Thyroid gland (tissue), 4 donors: Measurements from ENCODE around the gene UNC5C. TPM values are rescaled to one million over a fixed set of nuclear protein-coding genes. Genes with fewer than 3 reads are reported as not detected.

ENCODE experiments used
- DNase-seq, 2 donors: peaks; one replicate each; pipeline ENCODE4 v3.0.0-alpha.2; 2019
- H3K27ac ChIP-seq, 3 donors: fragments of 200-600 bp; sonication (generic); 1 replicate in 2 of 3; 2 replicates in 1 of 3; pipeline ENCODE4 v1.5.1; 2016 to 2019; ENCODE audit warnings: mild to moderate bottlenecking in 1 of 3, moderate library complexity in 1 of 3
- H3K27me3 ChIP-seq: fragments of 200-600 bp; sonication (generic); one replicate; pipeline ENCODE4 v1.5.1; 2019
- H3K36me3 ChIP-seq, 2 donors: fragments of 200-600 bp; sonication (generic); one replicate each; pipeline ENCODE4 v1.5.1; 2016 to 2019
- H3K4me1 ChIP-seq, 2 donors: fragments of 200-600 bp; sonication (generic); one replicate each; pipeline ENCODE4 v1.5.1; 2017 to 2019
- H3K4me3 ChIP-seq, 3 donors: fragments of 200-600 bp; sonication (generic); replicated peaks in 1 of 3; 1 replicate in 2 of 3; 2 replicates in 1 of 3; pipeline ENCODE4 v1.5.1; 2016; ENCODE audit warnings: mild to moderate bottlenecking in 1 of 3
- H3K9me3 ChIP-seq: fragments of 200-600 bp; sonication (generic); one replicate; pipeline ENCODE4 v1.5.1; 2017
- POLR2A ChIP-seq, 2 donors: fragments of 450-650 bp; IDR thresholded peaks; one replicate each; pipeline ENCODE4 v1.6.1; 2017; ENCODE audit warnings: antibody characterized with exemption in 2 of 2, mild to moderate bottlenecking in 2 of 2, moderate library complexity in 1 of 2
- WGBS, 2 donors: methylation state at CpG; one replicate each; pipeline ENCODE4 v1.1.5; 2017; 5-methylcytosine and 5-hydroxymethylcytosine counted together
- intact Hi-C: fragments of 100-400 bp; cut with DNase I; formaldehyde crosslinking; loops from one replicate; pipeline ENCODE4 v1.15.1; 2023
- total RNA-seq, 4 donors: library from RNA; depleted of rRNA; stranded (reverse); fragments of >200 nt; gene quantifications; one replicate each; pipeline ENCODE4 v1.2.3, GENCODE V29; 2016
- TF ChIP-seq, protein P1 (sequence below), 6 experiments: fragments of 200-600 bp in 3 of 6; fragments of 450-650 bp in 3 of 6; sonication (generic) in 3 of 6; IDR thresholded peaks; one replicate each; pipeline ENCODE4 v1.5.1; 2016 to 2019; ENCODE audit warnings: antibody characterized with exemption in 6 of 6, mild to moderate bottlenecking in 2 of 6, inconsistent platforms in 1 of 6, moderate library complexity in 1 of 6

UNC5C gene
- total RNA-seq, 4 donors from 2014 or later: 27.1 to 72.0 (median 59.0) TPM

DNA sequence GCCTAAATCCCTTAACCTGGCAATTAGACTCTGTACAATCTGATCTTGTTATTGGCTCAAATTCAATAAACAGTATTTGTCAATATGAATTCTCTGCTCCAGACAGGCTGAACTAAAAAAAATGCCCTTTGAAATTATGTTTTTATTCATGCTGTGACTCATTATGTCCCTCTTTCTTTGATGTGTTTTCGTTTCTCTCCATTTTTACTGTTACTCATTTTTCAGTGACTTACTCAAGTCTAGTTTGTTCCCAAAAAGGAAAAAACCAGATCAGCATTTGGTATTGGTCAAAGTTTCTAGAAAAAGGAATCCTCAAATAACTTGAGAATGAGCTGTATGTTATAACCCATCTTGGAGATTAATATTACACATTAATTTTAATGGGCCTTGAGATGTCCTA, 40.4 kb downstream of the UNC5C start:
- Histone ChIP-seq H3K9me3 (no peaks in the 10 kb centered on the region), H3K4me3 (no peak overlapping the region), H3K36me3 (no peaks in the 10 kb centered on the region), H3K27ac (no peak overlapping the region), H3K27me3 (no peaks in the 10 kb centered on the region), H3K4me1 (peaks cover 15 to 23% of the 10 kb centered on the region in 2 donors)
- TF ChIP-seq, protein P1, sequence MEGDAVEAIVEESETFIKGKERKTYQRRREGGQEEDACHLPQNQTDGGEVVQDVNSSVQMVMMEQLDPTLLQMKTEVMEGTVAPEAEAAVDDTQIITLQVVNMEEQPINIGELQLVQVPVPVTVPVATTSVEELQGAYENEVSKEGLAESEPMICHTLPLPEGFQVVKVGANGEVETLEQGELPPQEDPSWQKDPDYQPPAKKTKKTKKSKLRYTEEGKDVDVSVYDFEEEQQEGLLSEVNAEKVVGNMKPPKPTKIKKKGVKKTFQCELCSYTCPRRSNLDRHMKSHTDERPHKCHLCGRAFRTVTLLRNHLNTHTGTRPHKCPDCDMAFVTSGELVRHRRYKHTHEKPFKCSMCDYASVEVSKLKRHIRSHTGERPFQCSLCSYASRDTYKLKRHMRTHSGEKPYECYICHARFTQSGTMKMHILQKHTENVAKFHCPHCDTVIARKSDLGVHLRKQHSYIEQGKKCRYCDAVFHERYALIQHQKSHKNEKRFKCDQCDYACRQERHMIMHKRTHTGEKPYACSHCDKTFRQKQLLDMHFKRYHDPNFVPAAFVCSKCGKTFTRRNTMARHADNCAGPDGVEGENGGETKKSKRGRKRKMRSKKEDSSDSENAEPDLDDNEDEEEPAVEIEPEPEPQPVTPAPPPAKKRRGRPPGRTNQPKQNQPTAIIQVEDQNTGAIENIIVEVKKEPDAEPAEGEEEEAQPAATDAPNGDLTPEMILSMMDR (IDR thresholded peaks at IDR 0.05): no peak
- no peak for TF ChIP-seq POLR2A (IDR thresholded peaks at IDR 0.05)
- WGBS, 2 donors: 64 to 86% methylated on average over 1 of the region's 1 CpG
- intact Hi-C loops: no loop called here
- DNase-seq: no peak

DNA sequence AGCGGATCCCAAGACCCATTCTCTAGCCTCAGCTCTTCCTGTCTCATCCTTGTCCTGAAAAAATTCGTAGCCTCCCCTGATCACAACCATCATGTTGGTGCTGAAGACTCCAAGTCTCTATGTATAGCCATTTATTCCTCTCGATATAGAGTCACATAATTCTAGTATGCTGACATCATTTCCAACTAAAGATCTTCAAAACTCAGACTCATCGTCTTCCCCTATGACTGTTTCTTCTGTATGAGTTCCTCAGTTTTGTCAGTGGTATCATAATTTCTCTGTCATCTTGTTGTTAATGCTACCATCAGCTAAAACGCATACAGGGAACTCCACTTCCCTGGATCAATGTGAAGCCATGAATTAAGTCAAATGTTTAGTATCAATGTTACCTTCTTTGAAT, 41.2 kb downstream of the UNC5C start:
- Histone ChIP-seq H3K27me3 (no peaks in the 10 kb centered on the region), H3K4me3 (no peak overlapping the region), H3K27ac (no peak overlapping the region), H3K36me3 (no peaks in the 10 kb centered on the region), H3K9me3 (no peaks in the 10 kb centered on the region), H3K4me1 (peaks cover 15 to 23% of the 10 kb centered on the region in 2 donors)
- intact Hi-C loops: no loop called here
- 91 to 92% methylated on average over 5 of the region's 5 CpGs for WGBS, 2 donors
- TF ChIP-seq, protein P1 (IDR thresholded peaks at IDR 0.05): no peak
- no peak for TF ChIP-seq POLR2A (IDR thresholded peaks at IDR 0.05)
- no peak for DNase-seq

DNA sequence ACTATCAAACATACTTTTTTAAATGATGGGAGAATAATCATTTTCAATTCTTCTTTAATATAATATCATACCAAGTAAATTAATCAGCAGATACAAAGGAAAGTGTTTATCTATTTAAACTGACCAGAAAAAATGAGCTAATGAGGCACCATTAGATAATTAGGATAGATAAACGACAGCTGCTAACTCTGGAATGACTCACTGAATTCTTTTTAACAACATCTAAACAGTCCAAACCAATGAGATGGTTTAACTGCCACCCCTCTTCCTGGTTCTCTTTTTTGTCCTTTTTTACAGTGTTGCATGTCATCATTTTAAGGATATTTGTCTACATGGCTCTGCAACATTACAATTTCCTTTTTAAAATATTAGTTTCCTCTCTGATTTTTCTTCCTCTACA, 41.6 kb downstream of the UNC5C start:
- H3K9me3 ChIP-seq: no peaks in the 10 kb centered on the region
- no peaks in the 10 kb centered on the region for H3K27me3 ChIP-seq
- H3K27ac ChIP-seq: no peak overlapping the region
- intact Hi-C loops: no loop called here
- DNase-seq: no peak
- no peaks in the 10 kb centered on the region for H3K36me3 ChIP-seq
- H3K4me3 ChIP-seq: no peak overlapping the region
- TF ChIP-seq POLR2A (IDR thresholded peaks at IDR 0.05): no peak
- TF ChIP-seq, protein P1 (IDR thresholded peaks at IDR 0.05): no peak
- 79 to 84% methylated on average over 1 of the region's 1 CpG for WGBS, 2 donors
- peaks cover 15 to 23% of the 10 kb centered on the region in 2 donors for H3K4me1 ChIP-seq

DNA sequence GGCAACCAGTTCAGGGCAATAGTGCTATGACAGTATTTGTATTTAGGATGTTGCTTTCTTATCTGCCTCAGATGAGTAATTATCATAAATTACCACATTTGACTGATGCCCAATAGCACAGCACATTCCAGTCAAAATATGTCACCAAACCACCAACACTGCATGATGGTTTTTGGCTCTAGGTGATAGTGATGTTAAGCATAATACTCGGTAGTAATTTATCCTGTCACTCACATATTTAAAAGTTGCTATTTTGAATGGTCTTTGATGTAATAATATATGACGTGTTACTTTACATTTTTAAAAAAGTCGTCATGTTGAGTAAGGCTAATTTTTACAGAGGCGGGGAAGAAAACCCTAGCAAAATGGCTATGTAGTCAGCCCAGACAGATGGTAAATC, 42.5 kb downstream of the UNC5C start:
- TF ChIP-seq, protein P1 (IDR thresholded peaks at IDR 0.05): no peak
- TF ChIP-seq POLR2A (IDR thresholded peaks at IDR 0.05): no peak
- Histone ChIP-seq H3K4me3 (no peak overlapping the region), H3K36me3 (no peaks in the 10 kb centered on the region), H3K27ac (no peak overlapping the region), H3K4me1 (peaks cover 15 to 23% of the 10 kb centered on the region in 2 donors), H3K9me3 (no peaks in the 10 kb centered on the region), H3K27me3 (no peaks in the 10 kb centered on the region)
- intact Hi-C loops: no loop called here
- no peak for DNase-seq
- 92 to 95% methylated on average over 4 of the region's 4 CpGs for WGBS, 2 donors

DNA sequence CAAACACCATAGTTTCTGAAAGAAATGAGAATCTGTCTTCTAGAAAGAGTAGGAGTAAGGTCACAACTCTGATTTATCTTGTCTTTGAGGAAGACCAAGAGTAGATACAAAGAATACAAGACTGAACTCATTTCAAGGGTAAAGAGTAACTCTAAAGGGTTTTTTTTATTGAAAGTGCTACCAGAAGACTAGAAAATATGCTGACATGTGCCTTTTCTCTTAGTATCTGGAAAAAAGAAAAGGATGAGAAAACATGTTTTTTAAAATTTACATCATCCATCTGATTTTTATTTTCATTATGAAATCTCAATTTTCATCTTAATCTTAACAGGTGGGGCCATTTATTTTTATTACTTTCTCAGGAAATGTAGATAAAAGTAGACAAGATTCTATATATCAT, 43.0 kb downstream of the UNC5C start:
- DNase-seq: no peak
- Histone ChIP-seq H3K4me3 (no peak overlapping the region), H3K4me1 (peaks cover 15 to 23% of the 10 kb centered on the region in 2 donors), H3K9me3 (no peaks in the 10 kb centered on the region), H3K27me3 (no peaks in the 10 kb centered on the region), H3K27ac (peak overlapping the region in 2 of 3 donors; percentile 18 to 43), H3K36me3 (no peaks in the 10 kb centered on the region)
- TF ChIP-seq, protein P1 (IDR thresholded peaks at IDR 0.05): no peak
- TF ChIP-seq POLR2A (IDR thresholded peaks at IDR 0.05): no peak
- intact Hi-C loops: no loop called here
